ENCODE measurements around the gene TRIM56.
"Not testable (repeated sequence)": the region's sequence is repeated elsewhere in the genome, so short reads cannot be mapped to it uniquely, and the experiment has no call there.

The TRIM56 gene

GRCh38 chr7:101116898-101117297 is 31.6 kb downstream of the TRIM56 start:
- no peaks in the 10 kb centered on the region for H3K4me1 ChIP-seq (ENCODE audit: control insufficient read depth, low read depth, low read length)

GRCh38 chr7:101118856-101119255 is 33.6 kb downstream of the TRIM56 start:
- no peak overlapping the region for H3K27ac ChIP-seq (ENCODE audit: low read length)
- H3K4me1 ChIP-seq (ENCODE audit: control insufficient read depth, low read depth, low read length), result peaks cover 5% of the 10 kb centered on the region
- no peaks in the 10 kb centered on the region for H3K27me3 ChIP-seq (ENCODE audit: control insufficient read depth, insufficient read depth, low read length)

More at GRCh38 chr7:101116898-101117297, 31.6 kb downstream of the TRIM56 start:
- no peak overlapping the region for H3K27ac ChIP-seq (ENCODE audit: low read length)
- no peak overlapping the region for H3K4me3 ChIP-seq (ENCODE audit: low read length)
- H3K9ac ChIP-seq (ENCODE audit: low read length), result no peak overlapping the region
- no peaks in the 10 kb centered on the region for H3K9me3 ChIP-seq (ENCODE audit: control insufficient read depth, low read depth, low read length)
- H3K27me3 ChIP-seq (ENCODE audit: control insufficient read depth, insufficient read depth, low read length), result no peaks in the 10 kb centered on the region
- H3K36me3 ChIP-seq (ENCODE audit: control insufficient read depth, low read depth, low read length), result no peaks in the 10 kb centered on the region

GRCh38 chr7:101119876-101120275 is 34.6 kb downstream of the TRIM56 start:
- Histone ChIP-seq H3K27me3 (ENCODE audit: control insufficient read depth, insufficient read depth, low read length) (no peaks in the 10 kb centered on the region), H3K9me3 (ENCODE audit: control insufficient read depth, low read depth, low read length) (no peaks in the 10 kb centered on the region), H3K9ac (ENCODE audit: low read length) (no peak overlapping the region), H3K27ac (ENCODE audit: low read length) (no peak overlapping the region), H3K4me1 (ENCODE audit: control insufficient read depth, low read depth, low read length) (peaks cover 5% of the 10 kb centered on the region), H3K36me3 (ENCODE audit: control insufficient read depth, low read depth, low read length) (no peaks in the 10 kb centered on the region), H3K4me3 (ENCODE audit: low read length) (no peak overlapping the region)

More at GRCh38 chr7:101118856-101119255, 33.6 kb downstream of the TRIM56 start:
- Histone ChIP-seq H3K9ac (ENCODE audit: low read length) (no peak overlapping the region), H3K4me3 (ENCODE audit: low read length) (no peak overlapping the region), H3K36me3 (ENCODE audit: control insufficient read depth, low read depth, low read length) (no peaks in the 10 kb centered on the region), H3K9me3 (ENCODE audit: control insufficient read depth, low read depth, low read length) (no peaks in the 10 kb centered on the region)

- peaks cover 5% of the 10 kb centered on the region for H3K4me1 ChIP-seq (ENCODE audit: control insufficient read depth, low read depth, low read length)
- no peak overlapping the region for H3K4me3 ChIP-seq (ENCODE audit: low read length)
- H3K27ac ChIP-seq (ENCODE audit: low read length), result no peak overlapping the region
- no peaks in the 10 kb centered on the region for H3K9me3 ChIP-seq (ENCODE audit: control insufficient read depth, low read depth, low read length)
- no peaks in the 10 kb centered on the region for H3K27me3 ChIP-seq (ENCODE audit: control insufficient read depth, insufficient read depth, low read length)
- no peak overlapping the region for H3K9ac ChIP-seq (ENCODE audit: low read length)
- H3K36me3 ChIP-seq (ENCODE audit: control insufficient read depth, low read depth, low read length), result no peaks in the 10 kb centered on the region
Observed at GRCh38 chr7:101120315-101120714, 35.0 kb downstream of the TRIM56 start.

- not testable (repeated sequence) for H3K9ac ChIP-seq (ENCODE audit: low read length); H3K27ac ChIP-seq (ENCODE audit: low read length); H3K27me3 ChIP-seq (ENCODE audit: control insufficient read depth, insufficient read depth, low read length); H3K4me1 ChIP-seq (ENCODE audit: control insufficient read depth, low read depth, low read length); H3K36me3 ChIP-seq (ENCODE audit: control insufficient read depth, low read depth, low read length); H3K4me3 ChIP-seq (ENCODE audit: low read length); H3K9me3 ChIP-seq (ENCODE audit: control insufficient read depth, low read depth, low read length)
Observed at GRCh38 chr7:101121631-101121990, 36.3 kb downstream of the TRIM56 start.

- Histone ChIP-seq H3K9ac (ENCODE audit: low read length) (no peak overlapping the region), H3K9me3 (ENCODE audit: control insufficient read depth, low read depth, low read length) (no peaks in the 10 kb centered on the region), H3K4me1 (ENCODE audit: control insufficient read depth, low read depth, low read length) (peaks cover 16% of the 10 kb centered on the region), H3K36me3 (ENCODE audit: control insufficient read depth, low read depth, low read length) (no peaks in the 10 kb centered on the region), H3K27me3 (ENCODE audit: control insufficient read depth, insufficient read depth, low read length) (peaks cover 5% of the 10 kb centered on the region), H3K27ac (ENCODE audit: low read length) (no peak overlapping the region), H3K4me3 (ENCODE audit: low read length) (no peak overlapping the region)
Observed at GRCh38 chr7:101121991-101122932, 37.0 kb downstream of the TRIM56 start.

GRCh38 chr7:101122933-101123702 is 37.8 kb downstream of the TRIM56 start:
- no peaks in the 10 kb centered on the region for H3K9me3 ChIP-seq (ENCODE audit: control insufficient read depth, low read depth, low read length)
- no peak overlapping the region for H3K27ac ChIP-seq (ENCODE audit: low read length)
- no peak overlapping the region for H3K9ac ChIP-seq (ENCODE audit: low read length)
- H3K4me1 ChIP-seq (ENCODE audit: control insufficient read depth, low read depth, low read length), result peaks cover 19% of the 10 kb centered on the region
- H3K36me3 ChIP-seq (ENCODE audit: control insufficient read depth, low read depth, low read length), result no peaks in the 10 kb centered on the region
- no peak overlapping the region for H3K4me3 ChIP-seq (ENCODE audit: low read length)
- peaks cover 5% of the 10 kb centered on the region for H3K27me3 ChIP-seq (ENCODE audit: control insufficient read depth, insufficient read depth, low read length)

GRCh38 chr7:101123703-101124068 is 38.4 kb downstream of the TRIM56 start:
- no peak overlapping the region for H3K4me3 ChIP-seq (ENCODE audit: low read length)
- H3K27ac ChIP-seq (ENCODE audit: low read length), result no peak overlapping the region
- no peaks in the 10 kb centered on the region for H3K36me3 ChIP-seq (ENCODE audit: control insufficient read depth, low read depth, low read length)
- H3K9me3 ChIP-seq (ENCODE audit: control insufficient read depth, low read depth, low read length), result no peaks in the 10 kb centered on the region
- H3K9ac ChIP-seq (ENCODE audit: low read length), result no peak overlapping the region
- peaks cover 19% of the 10 kb centered on the region for H3K4me1 ChIP-seq (ENCODE audit: control insufficient read depth, low read depth, low read length)
- H3K27me3 ChIP-seq (ENCODE audit: control insufficient read depth, insufficient read depth, low read length), result peaks cover 5% of the 10 kb centered on the region

- H3K9me3 ChIP-seq (ENCODE audit: control insufficient read depth, low read depth, low read length), result no peaks in the 10 kb centered on the region
- H3K4me3 ChIP-seq (ENCODE audit: low read length), result no peak overlapping the region
- H3K27ac ChIP-seq (ENCODE audit: low read length), result no peak overlapping the region
- H3K4me1 ChIP-seq (ENCODE audit: control insufficient read depth, low read depth, low read length), result peaks cover 19% of the 10 kb centered on the region
- no peak overlapping the region for H3K9ac ChIP-seq (ENCODE audit: low read length)
- H3K27me3 ChIP-seq (ENCODE audit: control insufficient read depth, insufficient read depth, low read length), result peaks cover 5% of the 10 kb centered on the region
- H3K36me3 ChIP-seq (ENCODE audit: control insufficient read depth, low read depth, low read length), result no peaks in the 10 kb centered on the region
Observed at GRCh38 chr7:101124376-101125056, 39.2 kb downstream of the TRIM56 start.

GRCh38 chr7:101125989-101126650 is 40.8 kb downstream of the TRIM56 start:
- Histone ChIP-seq H3K9me3 (ENCODE audit: control insufficient read depth, low read depth, low read length) (no peaks in the 10 kb centered on the region), H3K36me3 (ENCODE audit: control insufficient read depth, low read depth, low read length) (no peaks in the 10 kb centered on the region), H3K27me3 (ENCODE audit: control insufficient read depth, insufficient read depth, low read length) (peaks cover 5% of the 10 kb centered on the region), H3K9ac (ENCODE audit: low read length) (no peak overlapping the region), H3K4me3 (ENCODE audit: low read length) (no peak overlapping the region), H3K4me1 (ENCODE audit: control insufficient read depth, low read depth, low read length) (peaks cover 19% of the 10 kb centered on the region), H3K27ac (ENCODE audit: low read length) (no peak overlapping the region)

All from iPS-18a (cell line).